Mesenchymal stem cell (in vitro differentiated cells and primary cell): ENCODE data around the gene DHRS7C.

Experiments
- DNase-seq: peaks from one replicate; pipeline ENCODE4 v3.0.0-alpha.2; 2013
- H2AFZ ChIP-seq: one replicate; pipeline ENCODE4 v1.6.1; 2013; ENCODE audit warnings: low read depth, mild to moderate bottlenecking, control low read depth, inconsistent platforms, low read length, moderate library complexity
- H2AK5ac ChIP-seq: 2 replicates; pipeline ENCODE4 v1.6.1; 2013; ENCODE audit warnings: low read length, moderate library complexity, mild to moderate bottlenecking, inconsistent platforms; ENCODE audit not compliant: severe bottlenecking
- H2BK120ac ChIP-seq: one replicate; pipeline ENCODE4 v1.6.1; 2013; ENCODE audit warnings: low read depth, mild to moderate bottlenecking, inconsistent platforms, low read length, moderate library complexity
- H2BK12ac ChIP-seq, 2 experiments: one replicate each; pipeline ENCODE4 v1.6.1; 2013; ENCODE audit warnings: inconsistent platforms in 2 of 2, low read length in 2 of 2, mild to moderate bottlenecking in 2 of 2, moderate library complexity in 2 of 2, control low read depth in 1 of 2
- H2BK15ac ChIP-seq: one replicate; pipeline ENCODE4 v1.6.1; 2013; ENCODE audit warnings: mild to moderate bottlenecking, low read depth, inconsistent platforms; ENCODE audit not compliant: poor library complexity, severe bottlenecking
- H2BK5ac ChIP-seq: 2 replicates; pipeline ENCODE4 v1.6.1; 2013; ENCODE audit warnings: low read depth, mild to moderate bottlenecking, low read length, control low read depth, inconsistent platforms; ENCODE audit not compliant: poor library complexity, severe bottlenecking
- H3K14ac ChIP-seq, 2 experiments: one replicate each; pipeline ENCODE4 v1.6.1; 2013; ENCODE audit warnings: inconsistent platforms in 2 of 2, low read length in 2 of 2, control low read depth in 1 of 2, mild to moderate bottlenecking in 1 of 2, moderate library complexity in 1 of 2
- H3K18ac ChIP-seq, 2 experiments: one replicate each; pipeline ENCODE4 v1.6.1; 2013; ENCODE audit warnings: inconsistent platforms in 2 of 2, low read length in 2 of 2, control low read depth in 1 of 2, low read depth in 1 of 2, mild to moderate bottlenecking in 1 of 2
- H3K23ac ChIP-seq, 2 experiments: one replicate each; pipeline ENCODE4 v1.6.1; 2013; ENCODE audit warnings: inconsistent platforms in 2 of 2, low read length in 2 of 2, mild to moderate bottlenecking in 2 of 2, moderate library complexity in 2 of 2, control low read depth in 1 of 2
- H3K27ac ChIP-seq: 2 replicates; pipeline ENCODE4 v1.5.1; 2013; ENCODE audit warnings: mild to moderate bottlenecking, moderate library complexity, low read length, control low read depth, inconsistent platforms; ENCODE audit not compliant: poor library complexity, severe bottlenecking
- H3K27me3 ChIP-seq, 2 experiments: 2 replicates each; pipeline versions ENCODE4 v1.6.1 to v1.7.0; 2013; ENCODE audit warnings: low read length in 2 of 2, mild to moderate bottlenecking in 2 of 2, moderate library complexity in 2 of 2, control low read depth in 1 of 2, inconsistent platforms in 1 of 2; ENCODE audit not compliant: control insufficient read depth in 1 of 2, insufficient read depth in 1 of 2
- H3K36me3 ChIP-seq, 2 experiments: 2 replicates each; pipeline versions ENCODE4 v1.6.1 to v1.7.0; 2013; ENCODE audit warnings: low read length in 2 of 2, control low read depth in 1 of 2, inconsistent platforms in 1 of 2, low read depth in 1 of 2, mild to moderate bottlenecking in 1 of 2; ENCODE audit not compliant: insufficient read depth in 2 of 2, control insufficient read depth in 1 of 2
- H3K4ac ChIP-seq, 2 experiments: one replicate each; pipeline ENCODE4 v1.6.1; 2013; ENCODE audit warnings: inconsistent platforms in 2 of 2, low read length in 2 of 2, mild to moderate bottlenecking in 2 of 2, moderate library complexity in 2 of 2, control low read depth in 1 of 2, low read depth in 1 of 2
- H3K4me1 ChIP-seq: 2 replicates; pipeline ENCODE4 v1.6.1; 2013; ENCODE audit warnings: low read depth, low read length, control low read depth; ENCODE audit not compliant: control insufficient read depth, insufficient read depth
- H3K4me2 ChIP-seq: 2 replicates; pipeline ENCODE4 v1.6.1; 2013; ENCODE audit warnings: low read length, mild to moderate bottlenecking, inconsistent platforms; ENCODE audit not compliant: poor library complexity, severe bottlenecking
- H3K4me3 ChIP-seq, 2 experiments: 2 replicates each; pipeline versions ENCODE4 v1.5.1 to v1.7.0; 2013; ENCODE audit warnings: low read length in 2 of 2, mild to moderate bottlenecking in 2 of 2, control low read depth in 1 of 2, low read depth in 1 of 2; ENCODE audit not compliant: insufficient read depth in 1 of 2
- H3K79me1 ChIP-seq: replicated peaks from 2 replicates; pipeline ENCODE4 v1.6.1; 2013; ENCODE audit warnings: mild to moderate bottlenecking, control low read depth, low read length, inconsistent platforms; ENCODE audit not compliant: poor library complexity, severe bottlenecking
- H3K9ac ChIP-seq: 2 replicates; pipeline ENCODE4 v1.7.0; 2013; ENCODE audit warnings: mild to moderate bottlenecking, low read length, moderate library complexity
- H3K9me3 ChIP-seq: 2 replicates; pipeline ENCODE4 v1.7.0; 2013; ENCODE audit warnings: mild to moderate bottlenecking, low read length; ENCODE audit not compliant: control insufficient read depth
- H4K8ac ChIP-seq: one replicate; pipeline ENCODE4 v1.6.1; 2013; ENCODE audit warnings: inconsistent platforms, mild to moderate bottlenecking, low read length, moderate library complexity
- H4K91ac ChIP-seq: one replicate; pipeline ENCODE4 v1.6.1; 2013; ENCODE audit warnings: mild to moderate bottlenecking, low read length, inconsistent platforms
- WGBS: methylation state at CpG from one replicate; pipeline ENCODE4 v1.1.7; 2013; ENCODE audit warnings: mixed read lengths; 5-methylcytosine and 5-hydroxymethylcytosine counted together

Gene DHRS7C

DNA sequence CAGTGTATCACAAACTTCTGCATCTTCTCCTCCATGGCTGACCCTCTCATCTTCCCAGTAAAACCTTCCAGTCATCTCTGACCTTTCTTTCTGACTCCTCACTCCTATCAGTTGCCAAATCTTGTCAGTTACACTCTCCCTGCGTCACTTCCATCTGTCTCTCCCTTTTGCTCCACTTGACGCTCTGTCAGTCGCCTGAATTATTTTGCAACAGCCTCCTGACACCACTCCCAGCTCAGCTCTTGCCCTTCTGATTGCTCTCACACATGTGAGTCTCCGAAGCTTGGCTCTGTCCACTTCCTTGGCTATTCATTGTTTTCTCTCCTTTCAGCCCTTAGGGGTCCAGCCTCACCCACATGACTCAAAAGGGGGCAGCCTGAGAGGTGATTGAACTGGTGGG lies 27.7 kb downstream of the DHRS7C start:
- H3K23ac ChIP-seq: no peak overlapping the region
- no peak overlapping the region for H2BK120ac ChIP-seq
- H3K4me3 ChIP-seq: no peak overlapping the region
- H3K79me1 ChIP-seq: no peaks in the 10 kb centered on the region
- no peak overlapping the region for H3K27ac ChIP-seq
- H2AK5ac ChIP-seq: no peak overlapping the region
- no peak overlapping the region for H2BK5ac ChIP-seq
- no peak for DNase-seq
- H3K14ac ChIP-seq: no peak overlapping the region
- peaks cover 37 to 42% of the 10 kb centered on the region in 2 experiments for H3K27me3 ChIP-seq
- H3K9me3 ChIP-seq: no peaks in the 10 kb centered on the region
- H3K4me2 ChIP-seq: no peak overlapping the region
- H3K4me1 ChIP-seq: no peaks in the 10 kb centered on the region
- H2AFZ ChIP-seq: no peak overlapping the region
- H3K18ac ChIP-seq: no peak overlapping the region
- no peak overlapping the region for H3K9ac ChIP-seq
- H3K4ac ChIP-seq: no peak overlapping the region
- no peak overlapping the region for H4K91ac ChIP-seq
- 71% methylated on average over 4 of the region's 4 CpGs for WGBS
- no peak overlapping the region for H2BK12ac ChIP-seq
- H4K8ac ChIP-seq: no peak overlapping the region
- H3K36me3 ChIP-seq: no peaks in the 10 kb centered on the region
- no peak overlapping the region for H2BK15ac ChIP-seq

DNA sequence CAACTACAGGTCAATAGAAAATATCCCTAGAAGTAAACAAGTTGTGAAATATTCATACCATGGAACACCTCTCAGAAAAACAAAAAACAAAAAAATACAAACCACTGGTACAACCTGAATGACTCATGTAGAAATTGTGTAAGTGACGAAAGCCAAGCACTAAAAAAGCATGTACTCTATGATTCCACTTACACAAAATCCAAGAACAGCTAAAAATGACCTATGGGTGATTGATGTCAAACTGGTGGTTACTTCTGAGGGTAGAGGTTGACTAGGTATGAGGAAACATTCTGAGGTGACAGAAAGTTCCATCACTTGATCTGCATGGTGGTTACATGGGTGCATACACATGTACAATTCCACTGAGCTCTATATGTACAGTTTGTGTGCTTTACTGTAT lies 31.1 kb downstream of the DHRS7C start:
- Histone ChIP-seq H3K27me3 (peaks cover 18% of the 10 kb centered on the region in 2 experiments), H3K36me3 (no peaks in the 10 kb centered on the region), H2AFZ (no peak overlapping the region), H2BK120ac (no peak overlapping the region), H2BK12ac (no peak overlapping the region), H4K91ac (no peak overlapping the region), H3K27ac (no peak overlapping the region), H2AK5ac (no peak overlapping the region), H3K9ac (no peak overlapping the region), H3K14ac (no peak overlapping the region), H3K4me1 (no peaks in the 10 kb centered on the region), H3K4me2 (no peak overlapping the region), H2BK15ac (no peak overlapping the region), H4K8ac (no peak overlapping the region), H3K4ac (no peak overlapping the region), H2BK5ac (no peak overlapping the region), H3K9me3 (no peaks in the 10 kb centered on the region), H3K23ac (no peak overlapping the region), H3K79me1 (no peaks in the 10 kb centered on the region), H3K18ac (no peak overlapping the region), H3K4me3 (no peak overlapping the region)
- no peak for DNase-seq
- no CpG with 5 or more reads among the region's 1 CpG for WGBS

DNA sequence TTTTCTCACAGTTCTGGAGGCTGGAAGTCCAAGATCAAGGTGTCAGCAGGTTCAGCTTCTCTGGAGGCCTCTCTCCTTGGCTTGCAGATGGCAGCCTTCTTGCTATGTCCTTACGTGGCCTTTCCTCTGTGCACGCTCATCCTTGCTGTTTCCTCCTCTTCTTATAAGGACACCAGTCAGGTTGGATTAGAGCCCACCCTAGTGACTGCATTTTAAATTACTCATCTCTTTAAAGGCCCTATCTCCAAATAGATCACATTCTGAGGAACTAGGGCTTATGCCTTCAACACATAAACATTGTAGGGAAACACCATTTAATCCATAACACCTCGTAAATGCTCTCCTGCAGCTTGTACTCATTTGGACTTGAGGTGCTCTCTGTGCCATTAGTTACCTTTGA lies 36.3 kb downstream of the DHRS7C start:
- no peaks in the 10 kb centered on the region for H3K9me3 ChIP-seq
- no peak overlapping the region for H2BK12ac ChIP-seq
- H4K91ac ChIP-seq: no peak overlapping the region
- no peaks in the 10 kb centered on the region for H3K79me1 ChIP-seq
- H3K9ac ChIP-seq: no peak overlapping the region
- H4K8ac ChIP-seq: no peak overlapping the region
- no peak overlapping the region for H2BK120ac ChIP-seq
- no peak overlapping the region for H3K14ac ChIP-seq
- H3K23ac ChIP-seq: no peak overlapping the region
- no peak overlapping the region for H2BK15ac ChIP-seq
- no peak overlapping the region for H2AK5ac ChIP-seq
- peaks cover 12 to 18% of the 10 kb centered on the region in 2 experiments for H3K27me3 ChIP-seq
- no peak overlapping the region for H3K27ac ChIP-seq
- DNase-seq: no peak
- H3K4ac ChIP-seq: no peak overlapping the region
- no peak overlapping the region for H2BK5ac ChIP-seq
- H3K4me3 ChIP-seq: no peak overlapping the region
- no peak overlapping the region for H3K4me2 ChIP-seq
- H3K18ac ChIP-seq: no peak overlapping the region
- no peaks in the 10 kb centered on the region for H3K36me3 ChIP-seq
- H3K4me1 ChIP-seq: no peaks in the 10 kb centered on the region
- no peak overlapping the region for H2AFZ ChIP-seq
- WGBS: 78% methylated on average over 3 of the region's 3 CpGs

DNA sequence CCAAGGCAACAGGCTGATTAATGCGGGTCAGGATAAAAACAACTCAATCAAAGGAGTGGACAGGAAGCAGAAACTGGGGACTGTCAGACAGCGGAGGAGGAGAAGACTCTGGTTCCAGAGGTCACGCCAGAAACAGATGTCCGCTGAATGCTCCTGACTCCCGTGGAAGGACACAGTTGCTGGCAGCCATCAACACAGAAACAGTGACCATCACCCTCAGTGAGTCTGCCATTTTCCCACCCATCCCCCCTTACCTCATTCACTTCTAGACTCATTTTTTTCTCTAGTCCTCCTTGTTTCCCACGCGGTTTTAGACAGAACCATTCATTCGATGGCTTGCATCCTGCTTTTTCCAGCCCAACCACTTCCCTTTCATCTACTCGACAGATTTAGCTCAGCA lies 40.9 kb downstream of the DHRS7C start:
- 43% methylated on average over 9 of the region's 9 CpGs for WGBS

More for the DNA sequence above, 40.9 kb downstream of the DHRS7C start:
- H2BK12ac ChIP-seq: no peak overlapping the region
- H3K27me3 ChIP-seq: peaks cover 12 to 26% of the 10 kb centered on the region in 2 experiments
- H4K8ac ChIP-seq: no peak overlapping the region
- H3K36me3 ChIP-seq: no peaks in the 10 kb centered on the region
- H2BK15ac ChIP-seq: no peak overlapping the region
- no peak overlapping the region for H3K9ac ChIP-seq
- no peak overlapping the region for H3K4ac ChIP-seq
- no peak overlapping the region for H3K18ac ChIP-seq
- no peaks in the 10 kb centered on the region for H3K79me1 ChIP-seq
- H2BK120ac ChIP-seq: no peak overlapping the region
- H3K4me1 ChIP-seq: no peaks in the 10 kb centered on the region
- H3K27ac ChIP-seq: no peak overlapping the region
- H2BK5ac ChIP-seq: no peak overlapping the region
- no peak overlapping the region for H4K91ac ChIP-seq
- H3K23ac ChIP-seq: no peak overlapping the region
- H3K4me3 ChIP-seq: no peak overlapping the region
- H2AK5ac ChIP-seq: no peak overlapping the region
- H2AFZ ChIP-seq: no peak overlapping the region
- H3K14ac ChIP-seq: no peak overlapping the region
- DNase-seq: no peak
- no peaks in the 10 kb centered on the region for H3K9me3 ChIP-seq
- H3K4me2 ChIP-seq: no peak overlapping the region
